Epithelial cell of proximal tubule (primary cell): Measurements from ENCODE around the gene LRRC36. TPM values are rescaled to one million over a fixed set of nuclear protein-coding genes. Genes with fewer than 3 reads are reported as not detected.

Experiments
- DNase-seq: peaks from one replicate; pipeline ENCODE4 v3.0.0-alpha.2; 2011; ENCODE audit warnings: low read depth
- H3K4me3 ChIP-seq: 2 replicates; pipeline ENCODE4 v1.5.1; 2011; ENCODE audit warnings: low read depth, mild to moderate bottlenecking, low read length
- CTCF ChIP-seq: conservative IDR thresholded peaks from 2 replicates; pipeline ENCODE4 v1.5.1; 2012; ENCODE audit warnings: low read depth, mild to moderate bottlenecking, low read length
- total RNA-seq: library from RNA; depleted of rRNA; stranded (reverse); fragments of >200 nt; gene quantifications from 2 replicates; pipeline ENCODE4 v1.2.3, GENCODE V29; 2015

The LRRC36 gene
- total RNA-seq, 1 donor from 2014 or later: 0.52 TPM

GRCh38 chr16:67394155-67395104, 67.8 kb downstream of the LRRC36 start:
- no peak for TF ChIP-seq CTCF
- no peak for DNase-seq

GRCh38 chr16:67395105-67395457, 68.5 kb downstream of the LRRC36 start:
- no peak overlapping the region for H3K4me3 ChIP-seq
- no peak for TF ChIP-seq CTCF
- DNase-seq: no peak

More at GRCh38 chr16:67394155-67395104, 67.8 kb downstream of the LRRC36 start:
- peak overlapping the region; percentile 13 for H3K4me3 ChIP-seq

GRCh38 chr16:67395458-67396158, 69.0 kb downstream of the LRRC36 start:
- TF ChIP-seq CTCF: no peak
- DNase-seq: no peak

GRCh38 chr16:67396159-67397035, 69.8 kb downstream of the LRRC36 start:
- DNase-seq: no peak
- TF ChIP-seq CTCF: no peak
- H3K4me3 ChIP-seq: no peak overlapping the region

More at GRCh38 chr16:67395458-67396158, 69.0 kb downstream of the LRRC36 start:
- H3K4me3 ChIP-seq: no peak overlapping the region

GRCh38 chr16:67397036-67397801, 70.6 kb downstream of the LRRC36 start:
- H3K4me3 ChIP-seq: no peak overlapping the region
- no peak for DNase-seq
- no peak for TF ChIP-seq CTCF
